GM12875 (cell line): Measurements from ENCODE around the gene INSYN2B.

Source experiments
- H3K4me3 ChIP-seq: one replicate; pipeline ENCODE4 v1.5.1; 2011; ENCODE audit warnings: low read depth, low read length, control low read depth
- TF ChIP-seq, protein P1 (sequence below): IDR thresholded peaks from 2 replicates; pipeline ENCODE4 v1.5.1; 2011; ENCODE audit warnings: low read depth, mild to moderate bottlenecking, control low read depth, inconsistent platforms, low read length, moderate library complexity, borderline replicate concordance; ENCODE audit not compliant: insufficient read depth

The INSYN2B gene

DNA sequence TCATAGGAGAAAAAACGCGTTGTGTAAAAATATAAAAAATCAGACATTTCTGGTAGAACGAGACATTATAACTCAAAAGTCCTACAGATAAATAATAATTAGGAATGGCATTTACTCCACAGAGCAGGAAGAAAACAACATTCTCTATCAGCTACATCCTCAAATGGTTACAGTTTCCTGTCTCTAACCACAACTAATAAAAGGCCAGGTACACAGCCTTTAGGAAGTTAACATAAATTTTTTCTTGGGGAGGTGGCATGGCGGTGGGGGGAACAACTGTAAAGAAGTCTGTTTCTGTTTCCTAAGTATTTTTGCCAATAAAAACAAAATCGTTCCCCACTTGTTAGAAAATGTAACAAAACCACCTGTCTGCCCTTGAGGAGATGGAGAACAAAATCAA, 44.5 kb downstream of the INSYN2B start:
- H3K4me3 ChIP-seq: no peak overlapping the region
- TF ChIP-seq, protein P1, sequence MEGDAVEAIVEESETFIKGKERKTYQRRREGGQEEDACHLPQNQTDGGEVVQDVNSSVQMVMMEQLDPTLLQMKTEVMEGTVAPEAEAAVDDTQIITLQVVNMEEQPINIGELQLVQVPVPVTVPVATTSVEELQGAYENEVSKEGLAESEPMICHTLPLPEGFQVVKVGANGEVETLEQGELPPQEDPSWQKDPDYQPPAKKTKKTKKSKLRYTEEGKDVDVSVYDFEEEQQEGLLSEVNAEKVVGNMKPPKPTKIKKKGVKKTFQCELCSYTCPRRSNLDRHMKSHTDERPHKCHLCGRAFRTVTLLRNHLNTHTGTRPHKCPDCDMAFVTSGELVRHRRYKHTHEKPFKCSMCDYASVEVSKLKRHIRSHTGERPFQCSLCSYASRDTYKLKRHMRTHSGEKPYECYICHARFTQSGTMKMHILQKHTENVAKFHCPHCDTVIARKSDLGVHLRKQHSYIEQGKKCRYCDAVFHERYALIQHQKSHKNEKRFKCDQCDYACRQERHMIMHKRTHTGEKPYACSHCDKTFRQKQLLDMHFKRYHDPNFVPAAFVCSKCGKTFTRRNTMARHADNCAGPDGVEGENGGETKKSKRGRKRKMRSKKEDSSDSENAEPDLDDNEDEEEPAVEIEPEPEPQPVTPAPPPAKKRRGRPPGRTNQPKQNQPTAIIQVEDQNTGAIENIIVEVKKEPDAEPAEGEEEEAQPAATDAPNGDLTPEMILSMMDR: no peak

DNA sequence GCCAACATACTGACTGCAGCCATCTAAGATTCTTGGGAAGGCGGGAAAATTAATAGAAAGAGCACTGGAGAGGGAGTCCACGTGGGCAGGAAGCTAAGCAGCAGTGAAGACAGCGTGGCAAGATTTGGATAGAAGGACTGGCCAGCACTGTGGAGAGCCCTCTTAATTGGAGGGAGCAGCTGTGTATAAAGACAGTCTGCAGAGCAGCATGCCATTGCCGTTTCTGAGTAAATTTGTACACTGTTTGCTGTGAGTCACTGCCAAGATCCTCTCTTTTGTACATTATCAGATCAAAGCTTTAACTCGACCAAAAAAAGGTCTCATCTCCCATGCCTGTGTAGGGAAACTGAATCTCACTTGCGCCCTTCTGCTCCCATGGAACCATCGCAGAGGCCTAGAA, 45.3 kb downstream of the INSYN2B start:
- no peak overlapping the region for H3K4me3 ChIP-seq
- TF ChIP-seq, protein P1: no peak

DNA sequence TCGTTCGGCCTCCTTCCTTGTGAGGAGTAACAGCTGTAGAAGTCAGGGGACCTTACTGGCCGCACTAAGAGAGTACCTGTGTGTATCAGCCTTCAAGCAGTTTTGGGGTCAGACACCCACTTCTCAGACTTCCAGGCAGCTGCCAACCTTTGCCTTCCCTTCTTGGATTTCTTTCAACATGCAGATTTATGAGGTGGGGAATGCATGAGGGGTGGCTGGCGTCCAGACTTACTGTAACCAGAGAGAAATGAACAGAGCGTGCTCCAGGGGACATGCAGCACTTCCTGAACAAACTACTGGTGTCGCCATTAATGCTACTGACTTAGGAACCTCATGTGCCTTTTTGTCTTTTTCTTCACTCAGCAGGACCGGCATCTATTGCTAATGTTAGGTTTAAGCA, 46.7 kb downstream of the INSYN2B start:
- TF ChIP-seq, protein P1: no peak
- H3K4me3 ChIP-seq: no peak overlapping the region

DNA sequence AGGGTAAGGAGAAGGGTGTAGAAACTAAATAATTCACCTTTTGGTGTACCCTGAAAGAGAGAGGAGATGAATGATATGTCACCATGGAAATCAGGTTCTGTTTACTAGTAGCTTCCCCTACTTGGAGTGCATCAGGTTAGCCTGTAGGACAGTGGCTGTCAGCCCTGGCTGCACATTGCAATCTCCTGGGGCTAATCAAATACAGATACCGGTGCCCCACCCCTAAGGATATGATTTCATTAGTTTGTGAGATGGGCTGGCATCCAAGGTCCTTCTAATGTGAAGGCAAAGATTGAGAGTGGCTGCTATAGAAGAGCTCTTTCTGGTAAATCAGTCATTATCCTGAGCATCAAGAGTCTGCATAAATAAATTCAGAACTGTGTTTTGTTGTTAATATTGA, 47.2 kb downstream of the INSYN2B start:
- H3K4me3 ChIP-seq: no peak overlapping the region
- TF ChIP-seq, protein P1: no peak

DNA sequence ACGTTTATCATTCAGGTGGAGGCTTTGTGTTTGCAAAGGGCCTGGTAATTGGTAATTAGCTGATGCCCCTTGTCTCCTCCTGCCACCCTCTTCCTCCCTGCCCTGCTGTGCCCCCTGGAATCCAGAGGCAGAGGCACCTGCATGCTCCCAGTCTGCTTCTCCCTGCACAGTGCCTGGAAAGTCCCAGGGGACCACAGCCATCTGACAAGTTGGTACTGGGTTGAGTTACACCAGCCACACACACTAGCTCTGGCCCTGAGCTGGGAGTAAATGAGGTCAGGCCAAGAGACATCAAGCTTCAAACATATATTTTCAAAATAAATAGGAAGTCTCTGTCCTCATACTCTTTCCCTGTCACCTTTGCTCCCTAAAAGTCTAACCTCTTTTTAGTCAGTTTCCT, 56.3 kb downstream of the INSYN2B start:
- TF ChIP-seq, protein P1: no peak
- H3K4me3 ChIP-seq: no peak overlapping the region

DNA sequence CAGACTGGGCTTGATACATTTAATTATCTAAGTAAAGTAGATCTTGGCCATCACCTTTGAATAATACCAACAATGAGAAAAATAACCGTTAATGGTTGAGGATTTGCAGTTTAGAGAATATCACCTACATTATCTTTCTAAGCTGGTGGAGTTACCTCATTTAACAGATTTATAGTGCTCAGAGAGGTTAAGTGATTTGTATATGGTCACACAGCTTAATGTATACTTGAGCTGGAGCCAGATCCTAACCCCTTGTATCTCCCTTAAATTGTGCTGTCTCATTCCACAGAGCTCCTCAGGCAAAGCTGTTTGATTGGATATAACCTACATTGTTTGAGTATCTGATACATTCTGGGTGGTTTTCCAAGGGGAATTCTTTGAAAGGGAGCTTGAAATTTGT, 57.8 kb downstream of the INSYN2B start:
- H3K4me3 ChIP-seq: no peak overlapping the region
- TF ChIP-seq, protein P1: no peak

DNA sequence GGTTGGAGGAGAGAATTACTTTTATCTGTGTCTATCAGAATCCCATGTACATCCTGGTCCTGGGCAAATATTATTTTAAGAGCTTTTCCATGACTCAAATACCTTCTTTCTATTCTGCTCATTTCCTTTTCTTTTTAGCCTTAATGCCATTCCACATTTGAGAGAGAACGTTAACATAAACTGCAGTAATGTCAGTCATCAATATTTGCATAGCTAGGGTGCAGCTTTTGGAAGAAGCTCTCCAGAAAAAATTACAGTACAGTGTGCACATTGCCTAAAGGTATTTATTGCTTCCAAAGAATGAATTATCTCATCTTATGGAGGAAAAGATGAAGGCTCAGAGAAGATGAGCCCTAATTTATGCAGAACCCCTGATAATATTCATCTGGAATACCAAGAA, 58.3 kb downstream of the INSYN2B start:
- H3K4me3 ChIP-seq: no peak overlapping the region
- TF ChIP-seq, protein P1: no peak
